ENCODE results near the gene LIM2. TPM values are rescaled to one million over a fixed set of nuclear protein-coding genes. Genes with fewer than 3 reads are reported as not detected.

LIM2 gene, protein sequence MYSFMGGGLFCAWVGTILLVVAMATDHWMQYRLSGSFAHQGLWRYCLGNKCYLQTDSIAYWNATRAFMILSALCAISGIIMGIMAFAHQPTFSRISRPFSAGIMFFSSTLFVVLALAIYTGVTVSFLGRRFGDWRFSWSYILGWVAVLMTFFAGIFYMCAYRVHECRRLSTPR
- total RNA-seq, result not detected in 2 replicates

DNA sequence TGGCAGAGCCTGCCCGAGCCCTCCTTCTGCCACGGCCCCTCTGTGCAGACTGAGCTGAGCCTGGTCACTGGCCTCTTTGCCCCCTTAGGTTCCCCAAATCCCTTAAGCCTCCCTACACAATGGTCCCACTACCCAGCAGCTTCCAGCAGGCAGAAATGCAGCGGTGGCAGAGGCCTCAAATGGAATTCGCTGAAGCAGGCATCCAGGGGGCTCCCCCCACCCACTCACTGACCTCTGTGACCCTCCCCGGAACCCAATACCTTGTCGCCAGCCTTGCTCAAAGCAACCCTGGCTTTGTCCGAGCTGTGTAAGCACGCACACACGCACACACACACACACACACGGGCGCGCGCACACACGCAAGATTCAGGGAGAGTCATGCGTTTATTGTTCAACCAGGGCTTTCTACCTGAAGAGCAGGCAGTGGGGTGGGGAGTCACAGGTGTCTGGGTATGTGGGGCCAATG, at the start of gene LIM2:
Gene LIM2, minus strand, starts transcription at position 51 of the 466 bp plus-strand sequence. CDS start 531 bp downstream, outside the sequence.

GRCh38 chr19:51417107-51417809, 29.5 kb upstream of the LIM2 start, which contains the start of gene SIGLEC10:
Gene SIGLEC10 (minus strand): TSS chr19:51417642. CDS start chr19:51417581, 61 bp downstream.

GRCh38 chr19:51372649-51373504, 14.9 kb downstream of the LIM2 start, which contains the start of gene NKG7:
Gene NKG7 (minus strand): TSS chr19:51372654. CDS start chr19:51372535, 119 bp downstream.

DNA sequence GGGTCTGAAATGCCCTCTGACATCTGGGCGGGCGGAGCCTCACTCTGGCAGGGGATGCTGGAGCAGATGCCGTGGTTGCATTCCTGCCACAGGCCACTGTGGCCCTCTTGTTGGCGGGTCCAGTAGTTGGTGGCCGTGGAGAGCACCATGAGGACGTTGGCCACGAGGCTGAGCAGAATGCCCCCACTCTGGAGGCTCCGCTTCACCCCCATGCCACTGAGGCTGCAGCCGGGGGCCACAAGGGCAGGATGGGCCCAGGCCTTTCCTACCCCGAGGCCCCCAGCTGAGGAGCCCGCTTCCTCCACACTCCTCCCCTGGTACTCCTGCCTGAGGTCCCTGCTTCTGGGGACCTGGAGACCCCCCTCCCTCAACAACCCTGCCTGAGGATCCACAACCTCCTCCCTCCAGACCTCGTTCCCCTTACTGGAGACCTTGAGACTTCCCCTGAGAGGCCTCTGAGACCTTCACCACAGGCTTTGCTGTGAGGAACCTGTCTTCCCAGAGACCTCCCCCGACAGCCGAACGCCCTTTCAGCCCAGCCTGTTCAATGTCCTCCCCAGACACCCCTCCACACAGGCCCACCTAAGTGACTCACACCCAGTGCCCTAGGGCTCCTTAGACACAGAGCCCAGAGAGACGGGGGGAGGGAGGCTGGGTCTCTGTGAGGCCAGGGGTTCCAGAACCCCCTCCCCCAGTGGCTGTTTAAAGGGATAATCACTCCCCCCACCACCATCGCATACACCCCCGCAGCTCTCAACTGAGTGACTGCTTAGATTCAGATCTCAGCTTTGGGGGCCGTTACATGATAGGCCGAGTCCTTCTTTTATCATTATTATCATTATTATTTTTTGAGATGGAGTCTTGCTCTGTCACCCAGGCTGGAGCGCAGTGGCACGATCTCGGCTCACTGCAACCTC, 19.1 kb downstream of the LIM2 start, which contains the start of gene CLDND2:
Gene CLDND2, minus strand, starts transcription at position 638 of the 917 bp plus-strand sequence. Its CDS starts 426 bp downstream, at position 212.

DNA sequence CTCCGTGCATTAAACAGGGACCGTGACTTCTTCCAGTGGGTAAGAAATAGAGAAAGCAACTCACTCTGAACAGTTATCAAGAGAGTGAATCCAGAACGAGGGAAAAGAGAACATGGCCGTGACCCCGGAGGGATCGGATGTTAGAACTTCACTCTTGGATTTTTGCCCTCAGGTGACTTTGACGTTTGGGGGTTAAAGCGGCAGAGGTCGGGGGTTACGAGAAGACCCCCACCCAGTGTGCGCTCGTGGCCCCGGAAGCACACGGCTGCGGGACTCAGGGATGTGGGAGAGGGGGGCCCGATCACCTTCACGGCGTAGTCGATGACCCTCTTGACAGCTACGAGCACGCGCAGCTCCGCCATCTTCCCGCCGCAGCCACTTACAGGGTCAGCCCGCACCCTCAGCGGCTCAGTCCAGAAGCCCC, 21.8 kb downstream of the LIM2 start, which contains the start of gene ETFB:
Gene ETFB, minus strand, starts transcription at position 424 of the 424 bp plus-strand sequence. Its CDS starts 62 bp downstream, at position 362.

GRCh38 chr19:51341976-51342580, 45.7 kb downstream of the LIM2 start, which contains the start of gene VSIG10L:
Gene VSIG10L (minus strand): TSS chr19:51342139. CDS start chr19:51342124, 15 bp downstream.

Other genes starting within 250 kb of the LIM2 start
- gene SIGLEC7, start 245.7 kb downstream of the LIM2 start, total RNA-seq, result not detected in 2 replicates
- gene CD33, start 162.9 kb downstream of the LIM2 start, total RNA-seq, result not detected in 2 replicates
- gene SIGLECL1, start 136.9 kb downstream of the LIM2 start, total RNA-seq, result not detected in 2 replicates
- gene IGLON5, start 76.3 kb downstream of the LIM2 start, total RNA-seq, result not detected in 2 replicates
- under 0.01 and 0.06 TPM in 2 replicates for gene VSIG10L, start 45.8 kb downstream of the LIM2 start, total RNA-seq
- 77.5 and 117 TPM in 2 replicates for gene ETFB, start 21.6 kb downstream of the LIM2 start, total RNA-seq
- gene CLDND2, start 19.0 kb downstream of the LIM2 start, total RNA-seq, result not detected in 2 replicates
- gene NKG7, start 15.3 kb downstream of the LIM2 start, total RNA-seq, result not detected in 2 replicates
- not detected in 2 replicates for gene C19orf84, start 2.6 kb upstream of the LIM2 start, total RNA-seq
- not detected in 2 replicates for gene SIGLEC10, start 29.7 kb upstream of the LIM2 start, total RNA-seq
- gene SIGLEC8, start 70.5 kb upstream of the LIM2 start, total RNA-seq, result not detected in 2 replicates
- not detected in 2 replicates for gene CEACAM18, start 90.6 kb upstream of the LIM2 start, total RNA-seq
- not detected in 2 replicates for gene SIGLEC12, start 113.8 kb upstream of the LIM2 start, total RNA-seq
- gene SIGLEC6, start 143.7 kb upstream of the LIM2 start, total RNA-seq, result not detected in 2 replicates
- gene ZNF175, start 183.3 kb upstream of the LIM2 start, total RNA-seq, result 2.6 and 7.4 TPM in 2 replicates
- not detected in 2 replicates for gene SIGLEC5, start 242.4 kb upstream of the LIM2 start, total RNA-seq